GM12878 (cell line): ENCODE data around the gene TCERG1L. TPM values are rescaled to one million over a fixed set of nuclear protein-coding genes. Genes with fewer than 3 reads are reported as not detected.

ENCODE experiments used
- ATAC-seq: fragments of 200-7000 bp; cut with Tn5 transposase; 3 replicates; pipeline ENCODE4 v1.9.1; 2020; ENCODE audit warnings: mild to moderate bottlenecking, moderate library complexity
- BruUV-seq: library from RNA; stranded (reverse); fragments of 400-500 nt; replicated peaks from 2 replicates; lab custom pipeline; 2021; lab: Mats Ljungman, UMichigan
- CTCF ChIA-PET: fragments of 300-600 bp; sonication (Branson Sonifier 250); formaldehyde crosslinking; extraction: SDS; loops from one replicate; lab custom pipeline; 2021; ENCODE audit warnings: inconsistent platforms; lab: Yijun Ruan, JAX
- POLR2A ChIA-PET: fragments of 350-600 bp; formaldehyde crosslinking; extraction: SDS; loops from one replicate; lab custom pipeline; 2021; ENCODE audit warnings: inconsistent platforms; lab: Charles Lee
- RAD21 ChIA-PET: fragments of 300-600 bp; sonication (Branson Sonifier 250); formaldehyde crosslinking; loops from one replicate; lab custom pipeline; 2023; ENCODE audit warnings: antibody characterized with exemption; ENCODE audit not compliant: unreplicated experiment; lab: Charles Lee
- SMC1A ChIA-PET: fragments of 300-600 bp; sonication (Branson Sonifier 250); formaldehyde crosslinking; loops from one replicate; lab custom pipeline; 2023; ENCODE audit not compliant: unreplicated experiment, uncharacterized antibody; lab: Charles Lee
- DNase-seq: peaks from one replicate; pipeline ENCODE4 v3.0.0-alpha.2; 2011; ENCODE audit warnings: low read depth, low spot score
- FAIRE-seq: peaks from 3 replicates; lab custom pipeline; 2011; peaks lifted over from hg19 to GRCh38; lab: Jason Lieb, UNC
- H2AFZ ChIP-seq: 2 replicates; pipeline ENCODE4 v1.6.0; 2011; ENCODE audit warnings: low read depth, low read length, control low read depth; ENCODE audit not compliant: control insufficient read depth
- H3K27ac ChIP-seq: 2 replicates; pipeline ENCODE4 v1.5.1; 2011; ENCODE audit warnings: control low read depth; ENCODE audit not compliant: control insufficient read depth, insufficient read depth
- H3K27me3 ChIP-seq, 2 experiments: replicated peaks in 1 of 2; 2 replicates each; pipeline versions ENCODE4 v1.6.0 to v1.6.1; 2011; ENCODE audit warnings: low read length in 1 of 2; ENCODE audit not compliant: control insufficient read depth in 2 of 2, insufficient read depth in 2 of 2
- H3K36me3 ChIP-seq, 2 experiments: 2 replicates each; pipeline ENCODE4 v1.5.1; 2011; ENCODE audit warnings: low read length in 1 of 2; ENCODE audit not compliant: control insufficient read depth in 2 of 2, insufficient read depth in 2 of 2
- H3K4me1 ChIP-seq: 2 replicates; pipeline ENCODE4 v1.6.1; 2011; ENCODE audit warnings: mild to moderate bottlenecking, low read length, moderate library complexity, mixed read lengths; ENCODE audit not compliant: control insufficient read depth, insufficient read depth
- H3K4me2 ChIP-seq: 2 replicates; pipeline ENCODE4 v1.6.0; 2011; ENCODE audit warnings: control low read depth; ENCODE audit not compliant: control insufficient read depth, insufficient read depth
- H3K4me3 ChIP-seq: fragments of 200-600 bp; sonication (generic); 2 replicates; pipeline ENCODE4 v1.5.1; 2016
- H3K79me2 ChIP-seq: 2 replicates; pipeline ENCODE4 v1.6.0; 2011; ENCODE audit warnings: low read length; ENCODE audit not compliant: control insufficient read depth, insufficient read depth
- H3K9ac ChIP-seq: 2 replicates; pipeline ENCODE4 v1.8.0; 2011; ENCODE audit warnings: low read length, control low read depth, mixed read lengths; ENCODE audit not compliant: control insufficient read depth, insufficient read depth
- H3K9me3 ChIP-seq: replicated peaks from 3 replicates; pipeline ENCODE4 v1.5.1; 2011; ENCODE audit warnings: mild to moderate bottlenecking, low read length; ENCODE audit not compliant: control insufficient read depth, insufficient read depth
- H4K20me1 ChIP-seq: 2 replicates; pipeline ENCODE4 v1.6.0; 2011; ENCODE audit not compliant: control insufficient read depth, insufficient read depth
- EGR1 ChIP-seq, 2 experiments: IDR thresholded peaks; 1 replicate in 1 of 2; 2 replicates in 1 of 2; pipeline ENCODE4 v1.6.1; 2011 to 2012; ENCODE audit warnings: low read depth in 2 of 2, low read length in 2 of 2, borderline replicate concordance in 1 of 2, mild to moderate bottlenecking in 1 of 2, moderate library complexity in 1 of 2
- NR2C1 ChIP-seq: fragments of 450-650 bp; IDR thresholded peaks from 2 replicates; pipeline ENCODE4 v1.6.1; 2017; ENCODE audit warnings: antibody characterized with exemption, mild to moderate bottlenecking, moderate library complexity
- ZSCAN29 ChIP-seq: fragments of 450-650 bp; IDR thresholded peaks from 2 replicates; pipeline ENCODE4 v1.6.1; 2017; ENCODE audit warnings: mild to moderate bottlenecking, moderate library complexity
- WGBS: methylation state at CpG from one replicate; pipeline ENCODE4 v1.1.6; 2016; ENCODE audit warnings: low lambda C conversion rate; ENCODE audit not compliant: insufficient replicate concordance, insufficient coverage; ENCODE audit errors: missing lambda C conversion rate; 5-methylcytosine and 5-hydroxymethylcytosine counted together
- in situ Hi-C: fragments of 300-500 bp; cut with MboI; formaldehyde crosslinking; loops from 9 replicates; pipeline ENCODE4 v1.14.3; 2018; ENCODE audit warnings: mixed read lengths
- intact Hi-C: fragments of 100-400 bp; cut with micrococcal nuclease; formaldehyde crosslinking; loops from one replicate; pipeline ENCODE4 v1.14.2; 2022; ENCODE audit not compliant: unreplicated experiment
- polyA plus RNA-seq, 11 experiments: library from polyadenylated mRNA; depleted of rRNA in 4 of 11; unstranded in 6 of 11; stranded (reverse) in 5 of 11; fragments of >200 nt; fragmentation: Nextera tagmentation in 4 of 11; fragmentation: Illumina TruSeq in 1 of 11; extraction: Ambion mirVana in 4 of 11; extraction: Trizol in 1 of 11; gene quantifications; 1 replicate in 1 of 11; 2 replicates in 10 of 11; pipeline versions ENCODE4 v1.2.1 to v1.2.3, GENCODE V29; 2011 to 2016; ENCODE audit warnings: inconsistent platforms in 2 of 11, missing spikeins in 2 of 11, low read depth in 1 of 11
- total RNA-seq, 4 experiments: library from RNA; depleted of rRNA in 3 of 4; stranded (reverse); fragments of >200 nt in 3 of 4; fragmentation: Illumina TruSeq in 1 of 4; extraction: Trizol in 1 of 4; gene quantifications; 2 replicates each; pipeline versions ENCODE4 v1.2.1 to v1.2.3, GENCODE V29; 2013 to 2021
- TF ChIP-seq, protein P1 (sequence below), 3 experiments: IDR thresholded peaks in 2 of 3; conservative IDR thresholded peaks in 1 of 3; 2 replicates each; pipeline ENCODE4 v1.5.1; 2011; ENCODE audit warnings: low read depth in 3 of 3, low read length in 3 of 3, mild to moderate bottlenecking in 3 of 3, control low read depth in 2 of 3, moderate library complexity in 2 of 3, inconsistent platforms in 1 of 3, mixed read lengths in 1 of 3; ENCODE audit not compliant: control insufficient read depth in 2 of 3, insufficient read depth in 1 of 3; ENCODE audit errors: extremely low read depth in 1 of 3

Gene TCERG1L
- total and polyA plus RNA-seq, 10 of the 15 experiments (the other 5 are each of a cell fraction or from before 2014, with no cell fraction given), result not detected

DNA sequence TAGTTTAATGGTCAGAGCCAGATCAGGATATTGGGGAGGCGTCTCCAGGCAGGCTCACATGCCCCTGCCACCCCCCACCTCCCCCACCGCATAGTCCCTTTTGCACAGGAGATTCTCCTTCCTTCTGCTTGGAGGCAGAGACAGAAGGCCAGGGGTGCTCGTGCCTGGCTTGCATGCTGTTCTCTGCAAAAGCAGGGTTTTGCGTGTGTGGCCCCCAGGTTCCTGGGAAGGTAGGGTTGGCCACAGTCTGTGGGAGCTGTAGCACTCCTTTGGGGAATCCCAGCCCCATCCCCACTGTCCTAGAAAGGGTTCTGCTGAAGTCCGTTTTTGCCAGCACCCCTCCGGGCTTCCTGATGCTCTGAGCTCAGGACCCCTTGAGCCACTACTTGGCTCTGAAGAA, 1.9 kb upstream of the TCERG1L start (continued):
- TF ChIP-seq EGR1 (IDR thresholded peaks at IDR 0.05; ENCODE audit: borderline replicate concordance in 1 of 2, low read depth in 2 of 2, low read length in 2 of 2) (no peak), ZSCAN29 (no peak)

DNA sequence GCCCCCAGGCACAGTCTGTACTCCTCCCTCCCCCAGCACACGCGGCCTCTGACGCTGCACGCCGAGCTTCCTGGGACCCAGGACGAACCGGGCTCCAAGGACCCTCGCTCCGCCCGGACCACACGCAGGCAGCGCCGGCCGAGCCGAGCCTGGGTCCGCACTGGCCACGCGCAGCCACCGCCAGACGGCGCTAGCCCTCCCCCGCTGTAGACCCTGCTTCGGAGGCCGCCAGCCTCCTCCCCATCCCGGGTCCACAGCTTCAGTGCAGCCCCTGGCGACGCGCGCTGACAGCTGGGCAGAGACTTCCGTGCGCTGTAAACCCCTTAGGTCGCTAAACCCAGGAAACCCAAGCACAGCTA, 936 bp upstream of the TCERG1L start:
- no peak for FAIRE-seq
- WGBS, result 73% methylated on average over 25 of the region's 32 CpGs
- no peak overlapping the region for H3K4me3 ChIP-seq
- H4K20me1 ChIP-seq, result no peaks in the 10 kb centered on the region
- CTCF ChIA-PET, result interaction anchor here (0.6 kb wide), 1 partner anchor 248 kb away, joined by 3 read pairs; no protein-coding TSS in a partner anchor
- H3K36me3 ChIP-seq, result no peaks in the 10 kb centered on the region
- no peaks in the 10 kb centered on the region; the same call in 1 of the 3 replicates for H3K9me3 ChIP-seq
- no peak overlapping the region for H3K27ac ChIP-seq
- BruUV-seq, result no TSS peak
- SMC1A ChIA-PET, result no interaction called here
- no peak for DNase-seq
- TF ChIP-seq, protein P1, sequence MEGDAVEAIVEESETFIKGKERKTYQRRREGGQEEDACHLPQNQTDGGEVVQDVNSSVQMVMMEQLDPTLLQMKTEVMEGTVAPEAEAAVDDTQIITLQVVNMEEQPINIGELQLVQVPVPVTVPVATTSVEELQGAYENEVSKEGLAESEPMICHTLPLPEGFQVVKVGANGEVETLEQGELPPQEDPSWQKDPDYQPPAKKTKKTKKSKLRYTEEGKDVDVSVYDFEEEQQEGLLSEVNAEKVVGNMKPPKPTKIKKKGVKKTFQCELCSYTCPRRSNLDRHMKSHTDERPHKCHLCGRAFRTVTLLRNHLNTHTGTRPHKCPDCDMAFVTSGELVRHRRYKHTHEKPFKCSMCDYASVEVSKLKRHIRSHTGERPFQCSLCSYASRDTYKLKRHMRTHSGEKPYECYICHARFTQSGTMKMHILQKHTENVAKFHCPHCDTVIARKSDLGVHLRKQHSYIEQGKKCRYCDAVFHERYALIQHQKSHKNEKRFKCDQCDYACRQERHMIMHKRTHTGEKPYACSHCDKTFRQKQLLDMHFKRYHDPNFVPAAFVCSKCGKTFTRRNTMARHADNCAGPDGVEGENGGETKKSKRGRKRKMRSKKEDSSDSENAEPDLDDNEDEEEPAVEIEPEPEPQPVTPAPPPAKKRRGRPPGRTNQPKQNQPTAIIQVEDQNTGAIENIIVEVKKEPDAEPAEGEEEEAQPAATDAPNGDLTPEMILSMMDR (IDR thresholded peaks at IDR 0.05 in 2 of 3, conservative IDR thresholded peaks at IDR 0.05 in 1 of 3; ENCODE audit: control insufficient read depth in 2 of 3, extremely low read depth in 1 of 3, insufficient read depth in 1 of 3, low read depth in 3 of 3, low read length in 3 of 3), result peak in 1 of 3 experiments; percentile 9; a peak in 1 of 6 replicates
- TF ChIP-seq NR2C1, result no peak
- RAD21 ChIA-PET, result no interaction called here
- no peak overlapping the region for H2AFZ ChIP-seq
- no peaks in the 10 kb centered on the region for H3K79me2 ChIP-seq
- POLR2A ChIA-PET, result no interaction called here
- no peaks in the 10 kb centered on the region for H3K4me1 ChIP-seq
- H3K4me2 ChIP-seq, result no peak overlapping the region
- intact Hi-C loops, result no loop called here
- in situ Hi-C loops, result no loop called here
- H3K27me3 ChIP-seq, result peaks cover 0 to 5% of the 10 kb centered on the region in 2 experiments; a peak in 1 of 4 replicates
- no peak for ATAC-seq
- no peak overlapping the region for H3K9ac ChIP-seq
